SK-N-SH (cell line): Measurements from ENCODE around the gene SPG7. TPM values are rescaled to one million over a fixed set of nuclear protein-coding genes. Genes with fewer than 3 reads are reported as not detected.

Source experiments
- CTCF ChIA-PET: fragments of 300-600, 350-600 bp; formaldehyde crosslinking; extraction: SDS; loops from one replicate; lab custom pipeline; 2021; lab: Yijun Ruan, JAX
- POLR2A ChIA-PET: fragments of 350-600 bp; sonication (Branson Sonifier 250); formaldehyde crosslinking; extraction: SDS; loops from one replicate; lab custom pipeline; 2020; ENCODE audit warnings: antibody characterized with exemption, inconsistent platforms; lab: Yijun Ruan, JAX
- DNase-seq: peaks from one replicate; pipeline ENCODE4 v3.0.0; 2012
- H2AFZ ChIP-seq: fragments of 200-600 bp; sonication (generic); 2 replicates; pipeline ENCODE4 v1.8.1; 2016; ENCODE audit warnings: antibody characterized with exemption, mild to moderate bottlenecking, low read depth
- H3F3A ChIP-seq: fragments of 200-600 bp; sonication (generic); replicated peaks from 2 replicates; pipeline ENCODE3; 2016; ENCODE audit warnings: antibody characterized with exemption, mild to moderate bottlenecking; ENCODE audit not compliant: insufficient read depth
- H3K27ac ChIP-seq, 2 experiments: fragments of 200-500 bp in 1 of 2; fragments of 200-600 bp in 1 of 2; sonication (Bioruptor generic) in 1 of 2; sonication (generic), shearing (Covaris generic) in 1 of 2; 2 replicates each; pipeline versions ENCODE4 v1.5.1 to v1.6.1; 2014 to 2016; ENCODE audit warnings: low read depth in 2 of 2, inconsistent platforms in 1 of 2, low read length in 1 of 2, mild to moderate bottlenecking in 1 of 2, mixed read lengths in 1 of 2
- H3K27me3 ChIP-seq: fragments of 200-600 bp; sonication (generic), shearing (Covaris generic); 2 replicates; pipeline ENCODE4 v1.6.1; 2016; ENCODE audit warnings: mixed run types; ENCODE audit not compliant: insufficient read depth
- H3K36me3 ChIP-seq, 2 experiments: fragments of 200-500 bp in 1 of 2; fragments of 200-600 bp in 1 of 2; sonication (Bioruptor generic) in 1 of 2; sonication (generic) in 1 of 2; replicated peaks in 1 of 2; 2 replicates each; pipeline versions ENCODE3 to v1.5.1; 2014 to 2016; ENCODE audit warnings: low read length in 1 of 2, mild to moderate bottlenecking in 1 of 2; ENCODE audit not compliant: insufficient read depth in 2 of 2, control insufficient read depth in 1 of 2
- H3K4me1 ChIP-seq, 2 experiments: fragments of 200-500 bp in 1 of 2; fragments of 200-600 bp in 1 of 2; sonication (Bioruptor generic) in 1 of 2; sonication (generic), shearing (Covaris generic) in 1 of 2; 2 replicates each; pipeline versions ENCODE4 v1.5.1 to v1.6.1; 2014 to 2016; ENCODE audit warnings: low read depth in 1 of 2, low read length in 1 of 2, mixed run types in 1 of 2; ENCODE audit not compliant: insufficient read depth in 2 of 2, control insufficient read depth in 1 of 2
- H3K4me2 ChIP-seq: fragments of 200-600 bp; sonication (generic), shearing (Covaris generic); 2 replicates; pipeline ENCODE4 v1.6.1; 2017; ENCODE audit warnings: mixed run types
- H3K4me3 ChIP-seq, 2 experiments: fragments of 200-500 bp in 1 of 2; fragments of 200-600 bp in 1 of 2; sonication (Bioruptor generic) in 1 of 2; sonication (generic), shearing (Covaris generic) in 1 of 2; 2 replicates each; pipeline versions ENCODE4 v1.5.1 to v1.8.1; 2014 to 2016; ENCODE audit warnings: low read depth in 2 of 2, inconsistent platforms in 1 of 2, low read length in 1 of 2, mild to moderate bottlenecking in 1 of 2, mixed read lengths in 1 of 2, moderate library complexity in 1 of 2
- H3K79me2 ChIP-seq: fragments of 200-600 bp; sonication (generic); 2 replicates; pipeline ENCODE4 v1.8.1; 2017; ENCODE audit warnings: mild to moderate bottlenecking; ENCODE audit not compliant: insufficient read depth
- H3K9ac ChIP-seq: fragments of 200-600 bp; sonication (generic); 2 replicates; pipeline ENCODE4 v1.6.1; 2017; ENCODE audit warnings: mixed run types
- H3K9me2 ChIP-seq: fragments of 200-600 bp; sonication (generic); 2 replicates; pipeline ENCODE4 v1.6.1; 2017; ENCODE audit warnings: mixed run types
- H3K9me3 ChIP-seq: fragments of 200-600 bp; sonication (generic); 2 replicates; pipeline ENCODE4 v1.6.1; 2017; ENCODE audit warnings: mixed run types, mild to moderate bottlenecking, moderate library complexity
- H4K20me1 ChIP-seq: fragments of 200-600 bp; sonication (generic); 2 replicates; pipeline ENCODE4 v1.6.1; 2017; ENCODE audit warnings: mild to moderate bottlenecking, mixed run types; ENCODE audit not compliant: insufficient read depth
- ELF1 ChIP-seq: IDR thresholded peaks from 2 replicates; pipeline ENCODE4 v1.4.0; 2012
- EP300 ChIP-seq, 2 experiments: IDR thresholded peaks; 2 replicates each; pipeline versions ENCODE4 v1.4.0 to v1.6.1; 2012; ENCODE audit warnings: borderline replicate concordance in 1 of 2, low read depth in 1 of 2, low read length in 1 of 2
- EZH2phosphoT487 ChIP-seq: fragments of 200-600 bp; sonication (generic); IDR thresholded peaks from 2 replicates; pipeline ENCODE4 v1.6.1; 2017; ENCODE audit warnings: low read depth, mixed run types, mild to moderate bottlenecking, antibody characterized with exemption, moderate library complexity, borderline replicate concordance
- FOSL2 ChIP-seq: IDR thresholded peaks from 2 replicates; pipeline ENCODE4 v1.4.0; 2012; ENCODE audit warnings: low read depth, mild to moderate bottlenecking, moderate library complexity, borderline replicate concordance
- FOXJ3 ChIP-seq: sonication (generic); formaldehyde crosslinking; IDR thresholded peaks from 2 replicates; pipeline ENCODE4 v1.5.1; 2020; ENCODE audit warnings: mild to moderate bottlenecking, missing genetic modification reagents
- JUND ChIP-seq: IDR thresholded peaks from 2 replicates; pipeline ENCODE4 v1.4.0; 2012
- MEF2A ChIP-seq: IDR thresholded peaks from 2 replicates; pipeline ENCODE4 v1.4.0; 2012; ENCODE audit warnings: low read depth, borderline replicate concordance
- NFIC ChIP-seq: IDR thresholded peaks from 2 replicates; pipeline ENCODE4 v1.4.0; 2012; ENCODE audit warnings: borderline replicate concordance
- POLR2AphosphoS5 ChIP-seq: IDR thresholded peaks from 2 replicates; pipeline ENCODE4 v1.6.1; 2012; ENCODE audit warnings: low read depth, low read length
- RFX5 ChIP-seq: IDR thresholded peaks from 2 replicates; pipeline ENCODE4 v1.6.1; 2012; ENCODE audit warnings: mild to moderate bottlenecking, improper control_type of control experiment, low read length
- RXRA ChIP-seq: IDR thresholded peaks from 2 replicates; pipeline ENCODE4 v1.4.0; 2012; ENCODE audit warnings: low read depth, mild to moderate bottlenecking, borderline replicate concordance
- SIN3A ChIP-seq: IDR thresholded peaks from 2 replicates; pipeline ENCODE4 v1.6.1; 2012; ENCODE audit warnings: low read depth, mild to moderate bottlenecking, low read length, moderate library complexity, borderline replicate concordance
- TEAD4 ChIP-seq: IDR thresholded peaks from 2 replicates; pipeline ENCODE4 v1.4.0; 2012; ENCODE audit warnings: mild to moderate bottlenecking, borderline replicate concordance; ENCODE audit not compliant: insufficient read depth
- YY1 ChIP-seq: IDR thresholded peaks from 2 replicates; pipeline ENCODE4 v1.4.0; 2012; ENCODE audit warnings: low read depth, mild to moderate bottlenecking
- WGBS: methylation state at CpG from one replicate; pipeline ENCODE4 v1.1.6; 2017; ENCODE audit warnings: low lambda C conversion rate; 5-methylcytosine and 5-hydroxymethylcytosine counted together
- polyA plus RNA-seq, 3 experiments: library from polyadenylated mRNA; depleted of rRNA; stranded (reverse); fragments of >200 nt; gene quantifications; 2 replicates each; pipeline ENCODE4 v1.2.3, GENCODE V29; 2012
- TF ChIP-seq, protein P1 (sequence below): IDR thresholded peaks from 2 replicates; pipeline ENCODE4 v1.4.0; 2012; ENCODE audit warnings: low read depth, borderline replicate concordance
- TF ChIP-seq, protein P2 (sequence below): fragments of 200-600 bp; sonication (generic); IDR thresholded peaks from 2 replicates; pipeline ENCODE4 v1.6.1; 2017; ENCODE audit warnings: antibody characterized with exemption, mild to moderate bottlenecking, moderate library complexity
- TF ChIP-seq, protein P3 (sequence below): IDR thresholded peaks from 2 replicates; pipeline ENCODE4 v1.4.0; 2012; ENCODE audit warnings: low read depth, borderline replicate concordance
- TF ChIP-seq, protein P4 (sequence below): fragments of 150-350 bp; IDR thresholded peaks from 2 replicates; pipeline ENCODE4 v1.6.1; 2016; ENCODE audit warnings: mild to moderate bottlenecking, low read depth, low read length

SPG7 gene
- polyA plus RNA-seq, 1 of the 3 experiments (the other 2 are of a cell fraction): 100 TPM

DNA sequence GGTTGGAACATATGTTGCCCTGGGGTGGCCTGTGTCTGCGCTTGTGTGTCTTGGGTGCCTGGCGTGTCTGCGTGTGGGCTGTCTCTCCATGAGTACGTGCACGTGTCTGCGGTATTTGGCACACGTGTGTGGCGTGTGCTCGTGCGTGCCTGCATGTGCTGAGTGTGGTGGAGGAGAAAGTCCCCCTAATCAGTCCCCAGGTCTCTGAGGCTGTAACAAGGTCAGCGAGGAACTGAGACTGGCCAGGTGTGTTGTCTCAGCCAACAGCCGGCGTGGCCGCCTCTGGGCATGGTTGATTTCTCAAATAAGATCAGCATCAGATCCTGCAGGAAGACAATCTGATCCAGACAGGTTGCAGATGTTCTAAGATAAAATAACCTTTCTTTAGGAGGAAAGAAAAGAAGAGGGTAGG, 63.9 kb downstream of the SPG7 start:
- Histone ChIP-seq H3K79me2 (no peaks in the 10 kb centered on the region), H3K27ac (peak overlapping the region in 1 of 2 experiments; percentile 43; a peak in 2 of 4 replicates), H3K4me2 (no peak overlapping the region), H3K9me3 (no peaks in the 10 kb centered on the region), H3F3A (no peaks in the 10 kb centered on the region), H3K4me1 (peaks cover 0 to 16% of the 10 kb centered on the region in 2 experiments; a peak in 1 of 4 replicates), H3K9me2 (no peaks in the 10 kb centered on the region), H4K20me1 (no peaks in the 10 kb centered on the region), H3K4me3 (no peak overlapping the region), H3K27me3 (no peaks in the 10 kb centered on the region), H2AFZ (no peak overlapping the region), H3K36me3 (no peaks in the 10 kb centered on the region)
- CTCF ChIA-PET: no interaction called here
- no peak for DNase-seq
- POLR2A ChIA-PET: no interaction called here
- TF ChIP-seq, protein P1, sequence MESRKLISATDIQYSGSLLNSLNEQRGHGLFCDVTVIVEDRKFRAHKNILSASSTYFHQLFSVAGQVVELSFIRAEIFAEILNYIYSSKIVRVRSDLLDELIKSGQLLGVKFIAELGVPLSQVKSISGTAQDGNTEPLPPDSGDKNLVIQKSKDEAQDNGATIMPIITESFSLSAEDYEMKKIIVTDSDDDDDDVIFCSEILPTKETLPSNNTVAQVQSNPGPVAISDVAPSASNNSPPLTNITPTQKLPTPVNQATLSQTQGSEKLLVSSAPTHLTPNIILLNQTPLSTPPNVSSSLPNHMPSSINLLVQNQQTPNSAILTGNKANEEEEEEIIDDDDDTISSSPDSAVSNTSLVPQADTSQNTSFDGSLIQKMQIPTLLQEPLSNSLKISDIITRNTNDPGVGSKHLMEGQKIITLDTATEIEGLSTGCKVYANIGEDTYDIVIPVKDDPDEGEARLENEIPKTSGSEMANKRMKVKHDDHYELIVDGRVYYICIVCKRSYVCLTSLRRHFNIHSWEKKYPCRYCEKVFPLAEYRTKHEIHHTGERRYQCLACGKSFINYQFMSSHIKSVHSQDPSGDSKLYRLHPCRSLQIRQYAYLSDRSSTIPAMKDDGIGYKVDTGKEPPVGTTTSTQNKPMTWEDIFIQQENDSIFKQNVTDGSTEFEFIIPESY: no peak
- TF ChIP-seq JUND (no peak), EP300 (IDR thresholded peaks at IDR 0.05; ENCODE audit: borderline replicate concordance in 1 of 2, low read depth in 1 of 2, low read length in 1 of 2) (no peak), SIN3A (no peak), FOSL2 (no peak), YY1 (no peak), RXRA (no peak), RFX5 (no peak), MEF2A (no peak), EZH2phosphoT487 (no peak), NFIC (no peak), ELF1 (no peak), POLR2AphosphoS5 (no peak), TEAD4 (no peak), FOXJ3 (CRISPR knock-in tag) (no peak)
- TF ChIP-seq, protein P2, sequence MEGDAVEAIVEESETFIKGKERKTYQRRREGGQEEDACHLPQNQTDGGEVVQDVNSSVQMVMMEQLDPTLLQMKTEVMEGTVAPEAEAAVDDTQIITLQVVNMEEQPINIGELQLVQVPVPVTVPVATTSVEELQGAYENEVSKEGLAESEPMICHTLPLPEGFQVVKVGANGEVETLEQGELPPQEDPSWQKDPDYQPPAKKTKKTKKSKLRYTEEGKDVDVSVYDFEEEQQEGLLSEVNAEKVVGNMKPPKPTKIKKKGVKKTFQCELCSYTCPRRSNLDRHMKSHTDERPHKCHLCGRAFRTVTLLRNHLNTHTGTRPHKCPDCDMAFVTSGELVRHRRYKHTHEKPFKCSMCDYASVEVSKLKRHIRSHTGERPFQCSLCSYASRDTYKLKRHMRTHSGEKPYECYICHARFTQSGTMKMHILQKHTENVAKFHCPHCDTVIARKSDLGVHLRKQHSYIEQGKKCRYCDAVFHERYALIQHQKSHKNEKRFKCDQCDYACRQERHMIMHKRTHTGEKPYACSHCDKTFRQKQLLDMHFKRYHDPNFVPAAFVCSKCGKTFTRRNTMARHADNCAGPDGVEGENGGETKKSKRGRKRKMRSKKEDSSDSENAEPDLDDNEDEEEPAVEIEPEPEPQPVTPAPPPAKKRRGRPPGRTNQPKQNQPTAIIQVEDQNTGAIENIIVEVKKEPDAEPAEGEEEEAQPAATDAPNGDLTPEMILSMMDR: no peak
- TF ChIP-seq, protein P3, sequence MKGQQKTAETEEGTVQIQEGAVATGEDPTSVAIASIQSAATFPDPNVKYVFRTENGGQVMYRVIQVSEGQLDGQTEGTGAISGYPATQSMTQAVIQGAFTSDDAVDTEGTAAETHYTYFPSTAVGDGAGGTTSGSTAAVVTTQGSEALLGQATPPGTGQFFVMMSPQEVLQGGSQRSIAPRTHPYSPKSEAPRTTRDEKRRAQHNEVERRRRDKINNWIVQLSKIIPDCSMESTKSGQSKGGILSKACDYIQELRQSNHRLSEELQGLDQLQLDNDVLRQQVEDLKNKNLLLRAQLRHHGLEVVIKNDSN: no peak
- TF ChIP-seq, protein P4, sequence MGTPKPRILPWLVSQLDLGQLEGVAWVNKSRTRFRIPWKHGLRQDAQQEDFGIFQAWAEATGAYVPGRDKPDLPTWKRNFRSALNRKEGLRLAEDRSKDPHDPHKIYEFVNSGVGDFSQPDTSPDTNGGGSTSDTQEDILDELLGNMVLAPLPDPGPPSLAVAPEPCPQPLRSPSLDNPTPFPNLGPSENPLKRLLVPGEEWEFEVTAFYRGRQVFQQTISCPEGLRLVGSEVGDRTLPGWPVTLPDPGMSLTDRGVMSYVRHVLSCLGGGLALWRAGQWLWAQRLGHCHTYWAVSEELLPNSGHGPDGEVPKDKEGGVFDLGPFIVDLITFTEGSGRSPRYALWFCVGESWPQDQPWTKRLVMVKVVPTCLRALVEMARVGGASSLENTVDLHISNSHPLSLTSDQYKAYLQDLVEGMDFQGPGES: no peak
- TF ChIP-seq, all 33 proteins: peak for 0
- H3K9ac ChIP-seq: no peak overlapping the region
- 83% methylated on average over 8 of the region's 14 CpGs for WGBS
